PFSK-1 (cell line): ENCODE measurements around the gene TECR.

Experiments
- FOXP2 ChIP-seq: optimal IDR thresholded peaks from 2 replicates; pipeline ENCODE3; 2011; ENCODE audit warnings: borderline replicate concordance, control low read depth, inconsistent platforms; ENCODE audit not compliant: insufficient read depth; ENCODE audit errors: extremely low read length, extremely low read depth
- POLR2AphosphoS5 ChIP-seq: IDR thresholded peaks from 2 replicates; pipeline ENCODE4 v1.6.1; 2012; ENCODE audit warnings: low read depth, mild to moderate bottlenecking, control low read depth, low read length, moderate library complexity
- SIN3A ChIP-seq: IDR thresholded peaks from 2 replicates; pipeline ENCODE4 v1.6.1; 2012; ENCODE audit warnings: mild to moderate bottlenecking, low read length, moderate library complexity, borderline replicate concordance; ENCODE audit not compliant: insufficient read depth
- TAF1 ChIP-seq: IDR thresholded peaks from 2 replicates; pipeline ENCODE4 v1.6.1; 2012; ENCODE audit warnings: low read length, control low read depth, borderline replicate concordance; ENCODE audit not compliant: insufficient read depth
- TF ChIP-seq, protein P1 (sequence below), 2 experiments: IDR thresholded peaks; 2 replicates each; pipeline versions ENCODE4 v1.6.1 to v1.8.0; 2011 to 2012; ENCODE audit warnings: low read depth in 2 of 2, low read length in 2 of 2, control low read depth in 1 of 2, inconsistent platforms in 1 of 2, mild to moderate bottlenecking in 1 of 2, moderate library complexity in 1 of 2; ENCODE audit not compliant: insufficient read depth in 1 of 2

DNA sequence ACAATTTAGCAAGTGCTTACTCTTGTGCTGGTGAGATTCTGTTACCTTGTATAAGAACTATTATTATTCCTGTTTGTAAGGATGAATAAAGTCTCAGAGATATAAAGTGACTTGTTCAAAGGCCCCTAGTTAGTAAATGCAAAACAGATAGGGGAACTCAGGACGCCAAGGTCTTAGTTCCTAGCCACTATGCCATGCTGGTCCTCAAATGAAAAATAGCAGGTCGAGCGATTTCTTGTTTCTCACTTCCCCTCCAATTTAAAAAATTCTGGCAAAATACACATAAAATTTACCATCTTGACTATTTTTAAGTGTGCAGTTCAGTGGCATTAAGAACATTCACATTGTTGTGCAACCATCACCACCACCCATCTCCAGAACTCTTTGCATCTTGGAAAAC, 1.1 kb downstream of the TECR start:
- TF ChIP-seq, protein P1, sequence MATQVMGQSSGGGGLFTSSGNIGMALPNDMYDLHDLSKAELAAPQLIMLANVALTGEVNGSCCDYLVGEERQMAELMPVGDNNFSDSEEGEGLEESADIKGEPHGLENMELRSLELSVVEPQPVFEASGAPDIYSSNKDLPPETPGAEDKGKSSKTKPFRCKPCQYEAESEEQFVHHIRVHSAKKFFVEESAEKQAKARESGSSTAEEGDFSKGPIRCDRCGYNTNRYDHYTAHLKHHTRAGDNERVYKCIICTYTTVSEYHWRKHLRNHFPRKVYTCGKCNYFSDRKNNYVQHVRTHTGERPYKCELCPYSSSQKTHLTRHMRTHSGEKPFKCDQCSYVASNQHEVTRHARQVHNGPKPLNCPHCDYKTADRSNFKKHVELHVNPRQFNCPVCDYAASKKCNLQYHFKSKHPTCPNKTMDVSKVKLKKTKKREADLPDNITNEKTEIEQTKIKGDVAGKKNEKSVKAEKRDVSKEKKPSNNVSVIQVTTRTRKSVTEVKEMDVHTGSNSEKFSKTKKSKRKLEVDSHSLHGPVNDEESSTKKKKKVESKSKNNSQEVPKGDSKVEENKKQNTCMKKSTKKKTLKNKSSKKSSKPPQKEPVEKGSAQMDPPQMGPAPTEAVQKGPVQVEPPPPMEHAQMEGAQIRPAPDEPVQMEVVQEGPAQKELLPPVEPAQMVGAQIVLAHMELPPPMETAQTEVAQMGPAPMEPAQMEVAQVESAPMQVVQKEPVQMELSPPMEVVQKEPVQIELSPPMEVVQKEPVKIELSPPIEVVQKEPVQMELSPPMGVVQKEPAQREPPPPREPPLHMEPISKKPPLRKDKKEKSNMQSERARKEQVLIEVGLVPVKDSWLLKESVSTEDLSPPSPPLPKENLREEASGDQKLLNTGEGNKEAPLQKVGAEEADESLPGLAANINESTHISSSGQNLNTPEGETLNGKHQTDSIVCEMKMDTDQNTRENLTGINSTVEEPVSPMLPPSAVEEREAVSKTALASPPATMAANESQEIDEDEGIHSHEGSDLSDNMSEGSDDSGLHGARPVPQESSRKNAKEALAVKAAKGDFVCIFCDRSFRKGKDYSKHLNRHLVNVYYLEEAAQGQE (IDR thresholded peaks at IDR 0.05; ENCODE audit: insufficient read depth in 1 of 2, low read depth in 2 of 2, low read length in 2 of 2) = no peak
- TF ChIP-seq FOXP2 (no peak), POLR2AphosphoS5 (no peak), SIN3A (no peak), TAF1 (no peak)
